ENCODE data around the gene PDK4.
"Not testable (repeated sequence)": the region's sequence is repeated elsewhere in the genome, so short reads cannot be mapped to it uniquely, and the experiment has no call there.

PDK4 gene

DNA sequence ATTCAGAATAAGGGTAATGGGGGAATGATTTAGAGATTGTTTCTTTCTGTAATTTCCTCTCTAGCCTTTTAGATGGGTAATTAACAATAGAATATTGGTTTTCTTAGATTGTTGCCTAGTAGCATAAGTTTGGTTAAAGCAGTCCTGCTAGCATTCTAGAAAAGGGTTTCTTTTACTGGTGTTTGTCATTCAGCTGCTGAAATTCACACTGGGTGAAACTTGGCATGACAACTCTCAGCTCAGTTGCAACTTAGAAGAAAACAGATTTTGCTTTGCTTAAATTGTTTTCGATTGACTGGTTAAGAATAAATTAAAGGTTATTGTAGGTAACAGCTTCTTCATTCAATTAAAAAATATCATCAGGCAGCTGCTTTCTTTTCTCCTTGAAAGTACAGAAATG is 25.1 kb upstream of the PDK4 start:
- Histone ChIP-seq H3K36me3 (ENCODE audit: control insufficient read depth in 1 of 2, insufficient read depth in 2 of 2, low read length in 2 of 2) (no peaks in the 10 kb centered on the region), H3K9me3 (ENCODE audit: control insufficient read depth in 1 of 2, low read length in 2 of 2) (no peaks in the 10 kb centered on the region), H3K27me3 (ENCODE audit: low read depth, low read length) (no peaks in the 10 kb centered on the region), H3K4me3 (ENCODE audit: low read depth in 1 of 2, low read length in 2 of 2) (no peak overlapping the region), H3K4me1 (ENCODE audit: control insufficient read depth in 1 of 2, insufficient read depth in 2 of 2, low read length in 2 of 2) (no peaks in the 10 kb centered on the region), H3K27ac (ENCODE audit: low read length) (no peak overlapping the region)

DNA sequence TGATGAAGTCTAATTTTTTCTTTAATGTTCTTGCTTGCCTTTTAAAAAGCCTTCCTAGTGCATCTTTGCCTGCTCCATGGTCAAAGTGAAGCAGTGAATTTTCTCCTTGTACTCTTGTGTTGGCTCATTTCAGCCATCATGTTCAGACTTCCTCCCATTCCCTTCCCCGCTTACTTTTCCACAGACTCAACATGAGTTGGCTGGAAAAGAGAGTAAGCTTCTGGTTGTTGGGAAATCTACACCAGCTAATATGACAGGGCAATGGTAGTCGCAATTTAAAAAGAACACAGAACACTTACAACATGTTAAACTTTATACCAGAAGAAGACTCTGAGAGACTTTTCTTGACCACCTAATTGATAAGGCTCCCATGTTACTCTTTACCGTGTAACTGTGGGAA is 24.3 kb upstream of the PDK4 start:
- Histone ChIP-seq H3K4me3 (ENCODE audit: low read depth in 1 of 2, low read length in 2 of 2) (no peak overlapping the region), H3K27ac (ENCODE audit: low read length) (no peak overlapping the region), H3K9me3 (ENCODE audit: control insufficient read depth in 1 of 2, low read length in 2 of 2) (no peaks in the 10 kb centered on the region), H3K36me3 (ENCODE audit: control insufficient read depth in 1 of 2, insufficient read depth in 2 of 2, low read length in 2 of 2) (no peaks in the 10 kb centered on the region), H3K27me3 (ENCODE audit: low read depth, low read length) (no peaks in the 10 kb centered on the region), H3K4me1 (ENCODE audit: control insufficient read depth in 1 of 2, insufficient read depth in 2 of 2, low read length in 2 of 2) (no peaks in the 10 kb centered on the region)

DNA sequence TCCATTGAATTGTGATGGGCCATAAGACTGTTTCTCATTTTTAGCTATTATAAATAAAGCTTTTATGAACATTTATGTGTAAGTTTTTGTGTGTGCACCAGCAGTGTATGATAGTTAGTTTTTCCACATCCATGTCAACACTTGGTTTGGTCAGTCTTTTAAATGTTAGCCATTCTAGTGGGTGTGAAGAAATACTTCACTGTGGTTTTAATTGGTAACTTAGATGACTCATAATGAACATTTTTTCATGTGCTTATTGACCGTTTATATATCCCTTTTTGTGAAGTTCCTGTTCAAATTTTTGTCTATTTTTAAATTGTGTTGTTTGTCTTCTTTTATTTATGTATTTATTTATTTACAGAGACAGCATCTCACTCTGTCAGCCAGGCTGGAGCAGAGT is 23.6 kb upstream of the PDK4 start:
- H3K27ac ChIP-seq (ENCODE audit: low read length): no peak overlapping the region

DNA sequence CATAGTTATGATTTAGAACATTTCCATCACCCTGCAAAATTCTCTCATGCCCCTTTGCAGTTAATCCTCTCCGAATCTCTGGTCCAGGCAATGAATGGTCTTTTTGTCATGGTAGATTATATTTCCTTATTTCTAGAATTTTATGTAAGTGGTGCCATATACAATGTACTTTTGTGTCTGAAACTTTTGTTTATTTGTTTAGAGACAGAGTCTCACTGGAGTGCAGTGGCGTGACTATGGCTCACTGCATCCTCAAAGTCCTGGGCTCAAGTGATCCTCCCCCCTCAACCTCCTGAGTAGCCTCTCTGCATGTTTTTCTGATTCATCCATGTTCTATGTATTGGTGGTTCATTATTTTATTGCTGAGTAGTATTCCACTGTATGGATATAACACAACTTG is 23.2 kb upstream of the PDK4 start:
- no peaks in the 10 kb centered on the region for H3K27me3 ChIP-seq (ENCODE audit: low read depth, low read length)
- no peaks in the 10 kb centered on the region for H3K4me1 ChIP-seq (ENCODE audit: control insufficient read depth in 1 of 2, insufficient read depth in 2 of 2, low read length in 2 of 2)
- no peaks in the 10 kb centered on the region for H3K36me3 ChIP-seq (ENCODE audit: control insufficient read depth in 1 of 2, insufficient read depth in 2 of 2, low read length in 2 of 2)
- H3K9me3 ChIP-seq (ENCODE audit: control insufficient read depth in 1 of 2, low read length in 2 of 2): peaks cover 0 to 2% of the 10 kb centered on the region in 2 donors
- no peak overlapping the region for H3K27ac ChIP-seq (ENCODE audit: low read length)
- no peak overlapping the region for H3K4me3 ChIP-seq (ENCODE audit: low read depth in 1 of 2, low read length in 2 of 2)

More for the DNA sequence above, 23.6 kb upstream of the PDK4 start:
- H3K4me1 ChIP-seq (ENCODE audit: control insufficient read depth in 1 of 2, insufficient read depth in 2 of 2, low read length in 2 of 2): no peaks in the 10 kb centered on the region
- no peaks in the 10 kb centered on the region for H3K36me3 ChIP-seq (ENCODE audit: control insufficient read depth in 1 of 2, insufficient read depth in 2 of 2, low read length in 2 of 2)
- H3K27me3 ChIP-seq (ENCODE audit: low read depth, low read length): no peaks in the 10 kb centered on the region
- H3K4me3 ChIP-seq (ENCODE audit: low read depth in 1 of 2, low read length in 2 of 2): no peak overlapping the region
- no peaks in the 10 kb centered on the region for H3K9me3 ChIP-seq (ENCODE audit: control insufficient read depth in 1 of 2, low read length in 2 of 2)

DNA sequence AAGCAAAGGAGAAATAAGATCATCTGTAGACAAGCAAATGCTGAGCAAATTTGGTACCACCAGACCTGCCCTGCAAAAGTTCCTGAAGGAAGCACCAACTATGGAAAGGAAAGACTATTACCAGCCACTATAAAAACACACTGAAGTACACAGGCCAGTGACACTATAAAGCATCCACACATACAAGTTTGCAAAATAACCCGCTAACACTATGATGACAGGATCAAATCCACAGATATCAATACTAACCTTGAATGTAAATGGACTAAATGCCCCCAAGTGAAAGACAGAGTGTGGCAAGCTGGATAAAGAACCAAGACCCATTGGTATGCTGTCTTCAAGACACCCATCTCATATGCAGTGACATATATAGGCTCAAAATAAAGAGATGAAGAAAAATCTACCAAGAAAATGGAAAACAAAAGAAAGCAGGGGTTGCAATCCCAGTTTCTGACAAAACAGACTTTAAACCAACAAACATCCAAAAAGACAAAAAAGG is 18.2 kb upstream of the PDK4 start:
- Histone ChIP-seq H3K4me3 (ENCODE audit: low read depth in 1 of 2, low read length in 2 of 2) (no peak overlapping the region), H3K9me3 (ENCODE audit: control insufficient read depth in 1 of 2, low read length in 2 of 2) (peaks cover 0 to 4% of the 10 kb centered on the region in 2 donors), H3K27me3 (ENCODE audit: low read depth, low read length) (no peaks in the 10 kb centered on the region), H3K36me3 (ENCODE audit: control insufficient read depth in 1 of 2, insufficient read depth in 2 of 2, low read length in 2 of 2) (peaks cover 0 to 4% of the 10 kb centered on the region in 2 donors), H3K27ac (ENCODE audit: low read length) (no peak overlapping the region), H3K4me1 (ENCODE audit: control insufficient read depth in 1 of 2, insufficient read depth in 2 of 2, low read length in 2 of 2) (peaks cover 6 to 14% of the 10 kb centered on the region in 2 donors)

DNA sequence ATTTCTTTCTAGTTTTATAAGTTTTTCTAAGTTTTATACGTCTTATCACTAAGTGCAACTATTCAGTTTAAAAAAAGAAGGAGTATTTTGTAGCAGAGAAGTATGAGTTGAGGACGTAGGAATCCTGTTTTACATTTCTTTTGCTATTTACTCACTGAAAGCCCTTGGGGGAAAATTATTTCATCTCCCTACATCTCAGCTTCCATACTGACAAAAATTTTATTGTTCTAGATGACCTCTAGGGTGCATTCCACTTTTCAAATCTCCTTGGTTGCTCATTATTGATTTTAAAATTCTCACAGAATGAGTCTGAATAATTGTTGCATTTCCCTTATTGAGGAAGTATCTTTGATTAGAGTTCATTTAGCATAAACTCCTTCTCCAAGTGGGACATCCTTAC is 14.9 kb upstream of the PDK4 start:
- Histone ChIP-seq H3K4me1 (ENCODE audit: control insufficient read depth in 1 of 2, insufficient read depth in 2 of 2, low read length in 2 of 2) (peaks cover 23 to 33% of the 10 kb centered on the region in 2 donors), H3K4me3 (ENCODE audit: low read depth in 1 of 2, low read length in 2 of 2) (no peak overlapping the region), H3K27me3 (ENCODE audit: low read depth, low read length) (no peaks in the 10 kb centered on the region), H3K36me3 (ENCODE audit: control insufficient read depth in 1 of 2, insufficient read depth in 2 of 2, low read length in 2 of 2) (peaks cover 0 to 14% of the 10 kb centered on the region in 2 donors), H3K9me3 (ENCODE audit: control insufficient read depth in 1 of 2, low read length in 2 of 2) (peaks cover 0 to 4% of the 10 kb centered on the region in 2 donors), H3K27ac (ENCODE audit: low read length) (no peak overlapping the region)

DNA sequence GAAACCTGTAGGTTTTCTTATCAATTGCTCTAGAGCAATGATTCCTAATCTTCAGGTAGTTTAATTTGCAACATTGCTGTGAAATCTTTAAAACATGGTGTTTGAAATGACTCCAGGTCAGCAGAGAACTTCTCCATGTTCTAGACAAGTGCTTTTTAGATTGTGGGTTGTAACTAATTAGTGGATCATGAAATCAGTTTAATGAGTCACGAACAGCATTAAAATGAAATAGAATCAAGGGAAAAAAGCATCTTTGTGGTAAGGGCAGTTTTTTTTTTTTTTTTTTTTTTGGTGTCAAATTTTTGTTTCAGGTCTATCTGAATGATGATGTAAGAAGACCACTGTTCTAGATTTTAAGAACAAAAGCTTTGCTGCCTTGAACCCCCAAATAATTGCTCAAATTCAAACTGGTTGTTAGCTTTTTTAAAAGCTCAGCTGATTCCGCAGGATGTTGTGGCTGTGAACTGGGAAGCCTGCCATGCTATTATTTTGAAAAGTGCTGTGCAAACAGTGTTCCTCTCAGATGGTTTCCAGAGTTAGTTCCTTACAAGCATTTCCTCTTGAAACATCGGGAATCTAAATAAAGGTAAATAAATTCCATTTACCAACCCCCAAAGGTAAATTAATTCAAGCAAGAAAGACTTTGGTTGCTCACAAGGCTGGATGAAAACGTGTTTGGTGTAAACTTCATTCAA is 13.1 kb upstream of the PDK4 start:
- Histone ChIP-seq H3K4me3 (ENCODE audit: low read depth in 1 of 2, low read length in 2 of 2) (peak overlapping the region; percentile 38 to 47), H3K4me1 (ENCODE audit: control insufficient read depth in 1 of 2, insufficient read depth in 2 of 2, low read length in 2 of 2) (peaks cover 23 to 33% of the 10 kb centered on the region in 2 donors), H3K27ac (ENCODE audit: low read length) (peak overlapping the region; percentile 99)

DNA sequence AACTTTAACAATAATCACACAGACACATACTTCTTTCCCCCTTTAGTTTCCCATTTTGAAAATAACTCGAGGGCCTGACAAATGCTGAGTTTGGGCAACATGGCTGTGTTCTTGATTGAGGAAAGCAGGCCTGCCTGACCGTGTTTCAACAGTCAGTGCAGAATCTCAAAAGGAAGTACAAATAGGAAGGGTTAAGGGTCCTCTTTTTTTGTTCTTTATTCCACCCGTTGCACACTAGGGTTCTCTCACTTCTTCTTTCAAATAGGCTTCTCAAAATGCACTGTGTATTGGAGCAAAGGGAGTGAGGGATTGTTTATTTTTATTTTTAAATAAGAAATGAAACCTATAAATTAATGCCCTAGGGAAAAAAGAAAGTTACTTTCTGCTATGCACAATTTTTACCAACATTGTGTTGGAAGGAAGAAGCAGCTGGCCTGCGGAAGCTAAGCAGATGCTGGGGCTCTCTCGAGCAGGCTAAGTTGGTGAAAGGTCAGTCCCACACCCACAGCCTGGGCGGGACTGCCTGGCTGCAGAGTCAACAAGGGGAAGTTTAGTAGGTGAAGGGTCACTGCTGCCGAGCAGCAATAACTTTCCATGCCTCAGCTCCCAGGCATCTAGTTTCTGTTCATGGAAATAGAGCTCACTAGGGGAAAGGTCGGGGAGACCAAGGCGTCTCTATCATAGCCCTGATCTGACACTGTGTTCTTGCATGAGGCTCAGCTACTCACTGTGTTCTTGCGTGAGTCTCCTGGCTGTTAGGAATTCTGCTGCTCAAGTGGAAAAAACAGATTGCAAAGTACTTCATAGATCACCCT is 12.2 kb upstream of the PDK4 start:
- H3K36me3 ChIP-seq (ENCODE audit: control insufficient read depth in 1 of 2, insufficient read depth in 2 of 2, low read length in 2 of 2): peaks cover 0 to 14% of the 10 kb centered on the region in 2 donors
- H3K27ac ChIP-seq (ENCODE audit: low read length): peak overlapping the region; percentile 99
- H3K4me3 ChIP-seq (ENCODE audit: low read depth in 1 of 2, low read length in 2 of 2): peak overlapping the region; percentile 38 to 47
- H3K9me3 ChIP-seq (ENCODE audit: control insufficient read depth in 1 of 2, low read length in 2 of 2): no peaks in the 10 kb centered on the region
- peaks cover 23 to 33% of the 10 kb centered on the region in 2 donors for H3K4me1 ChIP-seq (ENCODE audit: control insufficient read depth in 1 of 2, insufficient read depth in 2 of 2, low read length in 2 of 2)
- H3K27me3 ChIP-seq (ENCODE audit: low read depth, low read length): no peaks in the 10 kb centered on the region

More for the DNA sequence above, 13.1 kb upstream of the PDK4 start:
- H3K9me3 ChIP-seq (ENCODE audit: control insufficient read depth in 1 of 2, low read length in 2 of 2): peaks cover 0 to 2% of the 10 kb centered on the region in 2 donors
- H3K36me3 ChIP-seq (ENCODE audit: control insufficient read depth in 1 of 2, insufficient read depth in 2 of 2, low read length in 2 of 2): peaks cover 0 to 14% of the 10 kb centered on the region in 2 donors
- no peaks in the 10 kb centered on the region for H3K27me3 ChIP-seq (ENCODE audit: low read depth, low read length)

DNA sequence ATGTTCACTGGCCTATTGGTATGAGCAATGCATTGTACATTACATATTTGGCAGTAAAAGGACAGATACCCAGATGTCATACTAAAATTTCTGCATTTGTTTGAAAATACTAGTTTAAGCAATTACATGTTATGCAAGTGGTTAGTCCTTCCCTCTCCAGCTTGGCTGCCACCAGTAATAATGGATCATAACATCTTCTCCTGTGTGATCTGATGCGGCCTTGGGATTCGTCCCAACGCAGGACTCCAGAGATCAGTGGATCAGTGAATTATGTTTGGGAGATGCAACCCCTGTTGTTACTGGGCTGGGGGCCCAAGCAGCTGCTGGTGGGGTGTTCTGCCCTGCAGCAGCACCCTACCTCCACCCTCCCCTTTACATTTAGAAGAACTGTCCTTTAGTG is 11.2 kb upstream of the PDK4 start:
- Histone ChIP-seq H3K4me3 (ENCODE audit: low read depth in 1 of 2, low read length in 2 of 2) (no peak overlapping the region), H3K4me1 (ENCODE audit: control insufficient read depth in 1 of 2, insufficient read depth in 2 of 2, low read length in 2 of 2) (peaks cover 23 to 33% of the 10 kb centered on the region in 2 donors)

DNA sequence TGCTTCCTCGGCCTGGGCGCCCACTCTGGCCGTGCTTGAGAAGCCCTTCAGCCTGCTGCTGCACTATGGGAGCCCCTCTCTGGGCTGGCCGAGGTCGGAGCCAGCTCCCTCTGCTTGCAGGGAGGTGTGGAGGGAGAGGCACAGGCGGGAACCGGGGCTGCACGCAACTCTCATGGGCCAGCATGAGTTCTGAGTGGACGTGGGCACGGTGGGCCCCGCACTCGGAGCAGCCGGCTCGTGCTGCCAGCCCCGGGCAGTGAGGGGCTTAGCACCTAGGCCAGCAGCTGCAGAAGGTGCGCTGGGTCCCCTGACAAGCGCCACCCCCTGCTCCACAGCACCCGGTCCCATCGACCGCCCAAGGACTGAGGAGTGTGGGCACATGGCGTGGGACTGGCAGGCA is 9.0 kb upstream of the PDK4 start:
- H3K27me3 ChIP-seq (ENCODE audit: low read depth, low read length): no peaks in the 10 kb centered on the region
- H3K27ac ChIP-seq (ENCODE audit: low read length): no peak overlapping the region
- H3K9me3 ChIP-seq (ENCODE audit: control insufficient read depth in 1 of 2, low read length in 2 of 2): no peaks in the 10 kb centered on the region
- no peak overlapping the region for H3K4me3 ChIP-seq (ENCODE audit: low read depth in 1 of 2, low read length in 2 of 2)
- peaks cover 23 to 30% of the 10 kb centered on the region in 2 donors for H3K4me1 ChIP-seq (ENCODE audit: control insufficient read depth in 1 of 2, insufficient read depth in 2 of 2, low read length in 2 of 2)
- peaks cover 0 to 14% of the 10 kb centered on the region in 2 donors for H3K36me3 ChIP-seq (ENCODE audit: control insufficient read depth in 1 of 2, insufficient read depth in 2 of 2, low read length in 2 of 2)

More for the DNA sequence above, 11.2 kb upstream of the PDK4 start:
- peaks cover 0 to 14% of the 10 kb centered on the region in 2 donors for H3K36me3 ChIP-seq (ENCODE audit: control insufficient read depth in 1 of 2, insufficient read depth in 2 of 2, low read length in 2 of 2)
- no peaks in the 10 kb centered on the region for H3K9me3 ChIP-seq (ENCODE audit: control insufficient read depth in 1 of 2, low read length in 2 of 2)
- peak overlapping the region; percentile 99 for H3K27ac ChIP-seq (ENCODE audit: low read length)
- no peaks in the 10 kb centered on the region for H3K27me3 ChIP-seq (ENCODE audit: low read depth, low read length)

DNA sequence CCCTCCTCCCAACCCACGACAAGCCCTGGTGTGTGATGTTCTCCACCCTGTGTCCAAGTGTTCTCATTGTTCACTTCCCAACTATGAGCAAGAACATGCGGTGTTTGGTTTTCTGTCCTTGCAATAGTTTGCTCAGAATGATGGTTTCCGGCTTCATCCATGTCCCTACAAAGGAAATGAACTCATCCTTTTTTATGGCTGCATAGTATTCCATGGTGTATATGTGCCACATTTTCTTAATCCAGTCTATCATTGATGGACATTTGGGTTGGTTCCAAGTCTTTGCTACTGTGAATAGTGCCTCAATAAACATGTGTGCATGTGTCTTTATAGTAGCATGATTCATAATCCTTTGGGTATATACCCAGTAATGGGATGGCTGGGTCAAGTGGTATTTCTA is 8.5 kb upstream of the PDK4 start:
- not testable (repeated sequence) for H3K9me3 ChIP-seq (ENCODE audit: control insufficient read depth in 1 of 2, low read length in 2 of 2); H3K27ac ChIP-seq (ENCODE audit: low read length); H3K4me3 ChIP-seq (ENCODE audit: low read depth in 1 of 2, low read length in 2 of 2); H3K27me3 ChIP-seq (ENCODE audit: low read depth, low read length)
- Histone ChIP-seq H3K36me3 (ENCODE audit: control insufficient read depth in 1 of 2, insufficient read depth in 2 of 2, low read length in 2 of 2) (peaks cover 0 to 13% of the 10 kb centered on the region in 2 donors), H3K4me1 (ENCODE audit: control insufficient read depth in 1 of 2, insufficient read depth in 2 of 2, low read length in 2 of 2) (peaks cover 20 to 27% of the 10 kb centered on the region in 2 donors)
